HG02840 (cell line): ENCODE measurements around the gene BCAR3.

Source experiments
- ATAC-seq: cut with Tn5 transposase; IDR thresholded peaks from one replicate; pipeline ENCODE4 v1.9.1; 2021; ENCODE audit warnings: mild to moderate bottlenecking, moderate library complexity, moderate number of reproducible peaks; ENCODE audit not compliant: unreplicated experiment, low FRiP score

BCAR3 gene

DNA sequence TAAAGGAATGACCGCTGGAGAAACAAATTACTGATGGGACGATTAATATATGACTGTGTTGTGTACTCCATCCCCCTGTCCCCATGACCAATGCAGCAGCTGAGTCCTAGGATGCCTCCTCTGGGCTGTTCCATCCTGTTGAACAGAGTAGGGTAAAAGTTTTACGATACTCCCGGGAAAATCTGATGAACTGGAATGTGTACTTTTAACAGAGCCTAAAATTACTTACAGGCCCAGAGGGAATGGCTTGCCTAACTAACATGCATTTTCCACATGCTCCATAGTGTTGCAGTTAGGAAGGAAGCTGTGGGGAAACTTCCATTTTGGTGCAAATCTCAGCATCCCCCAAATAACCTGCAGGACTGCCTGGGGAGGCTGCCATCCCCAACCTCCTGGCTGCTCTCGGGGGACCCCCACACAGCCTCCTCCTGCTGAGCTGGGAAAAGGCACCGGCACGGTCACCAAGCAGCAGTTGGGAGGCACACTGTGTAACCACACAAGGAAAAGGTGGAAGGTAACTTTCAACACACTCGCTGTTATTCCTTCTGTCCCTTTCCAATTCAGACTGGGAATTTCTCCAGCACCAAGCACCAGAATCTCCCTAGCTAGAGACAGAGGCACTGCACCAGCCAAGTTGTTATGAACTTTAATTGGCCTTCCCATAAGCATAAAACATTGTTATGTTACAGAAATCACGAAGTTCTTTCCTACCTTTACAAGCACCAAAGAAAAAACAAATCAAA lies 97.2 kb downstream of the BCAR3 start:
- no peak for ATAC-seq

DNA sequence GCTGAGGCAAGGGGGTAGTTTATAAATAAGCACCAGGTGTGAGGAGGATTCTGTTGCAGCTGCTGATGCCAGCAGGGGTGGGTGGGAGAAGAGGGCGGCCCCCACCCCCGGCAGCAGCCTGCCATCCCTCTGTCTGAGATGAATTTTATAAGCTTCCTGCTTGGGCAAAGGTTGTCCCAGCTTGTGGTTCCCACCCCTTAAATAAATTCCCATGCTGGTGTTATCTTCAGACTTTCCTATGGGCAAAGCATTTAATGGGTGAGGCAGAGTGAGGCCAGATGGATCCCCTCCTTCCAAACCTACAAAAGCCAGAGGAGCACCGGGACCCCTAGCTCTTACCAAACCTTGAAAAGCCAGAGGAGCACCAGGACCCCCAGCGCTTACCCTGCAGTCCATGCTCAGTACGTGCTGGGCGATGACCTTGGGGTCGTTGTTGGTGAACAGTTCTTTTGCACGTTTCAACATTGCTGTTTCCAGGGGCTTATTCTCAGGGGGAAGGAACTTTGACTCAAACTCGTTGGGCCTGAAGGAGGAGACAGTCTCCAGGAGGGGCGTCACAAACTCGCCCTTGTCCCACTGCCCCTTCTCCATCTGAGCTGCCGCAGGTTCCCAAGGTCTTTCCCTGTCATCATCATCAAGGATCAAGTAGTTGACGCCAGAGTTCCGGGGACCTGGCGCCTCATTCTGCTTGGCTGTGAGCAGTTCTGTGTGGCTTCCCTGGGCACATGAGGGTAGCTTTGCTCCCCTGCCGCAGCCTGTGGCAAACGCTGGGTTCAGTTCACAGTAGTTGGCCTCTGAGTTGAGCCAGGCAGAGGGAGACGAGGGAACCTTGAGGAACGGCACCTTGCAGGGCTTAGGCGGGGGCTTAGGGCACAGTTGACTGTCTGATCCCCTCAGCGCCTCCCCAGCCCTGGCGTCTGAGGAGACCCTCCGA lies 99.5 kb downstream of the BCAR3 start:
- no peak for ATAC-seq

DNA sequence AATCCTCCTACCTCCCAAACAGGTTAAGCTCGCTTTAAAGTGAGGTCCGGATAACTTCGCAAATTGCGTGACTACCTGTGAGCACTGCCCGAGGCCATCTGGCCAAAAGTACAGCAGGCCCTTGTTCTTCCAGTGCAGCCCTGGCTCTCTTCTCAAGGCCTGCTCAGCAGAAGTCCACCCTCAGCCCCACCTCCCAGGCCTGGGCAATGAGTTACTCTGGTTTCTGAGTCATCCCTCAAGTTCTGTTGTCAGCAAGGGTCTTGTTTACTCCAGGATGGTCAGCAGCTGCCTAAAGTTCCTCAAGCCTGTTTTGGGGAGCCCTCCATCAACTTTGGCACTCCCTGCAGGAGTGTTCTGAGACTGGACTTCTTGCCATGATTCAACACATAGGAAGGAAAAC lies 101.7 kb downstream of the BCAR3 start:
- no peak for ATAC-seq

DNA sequence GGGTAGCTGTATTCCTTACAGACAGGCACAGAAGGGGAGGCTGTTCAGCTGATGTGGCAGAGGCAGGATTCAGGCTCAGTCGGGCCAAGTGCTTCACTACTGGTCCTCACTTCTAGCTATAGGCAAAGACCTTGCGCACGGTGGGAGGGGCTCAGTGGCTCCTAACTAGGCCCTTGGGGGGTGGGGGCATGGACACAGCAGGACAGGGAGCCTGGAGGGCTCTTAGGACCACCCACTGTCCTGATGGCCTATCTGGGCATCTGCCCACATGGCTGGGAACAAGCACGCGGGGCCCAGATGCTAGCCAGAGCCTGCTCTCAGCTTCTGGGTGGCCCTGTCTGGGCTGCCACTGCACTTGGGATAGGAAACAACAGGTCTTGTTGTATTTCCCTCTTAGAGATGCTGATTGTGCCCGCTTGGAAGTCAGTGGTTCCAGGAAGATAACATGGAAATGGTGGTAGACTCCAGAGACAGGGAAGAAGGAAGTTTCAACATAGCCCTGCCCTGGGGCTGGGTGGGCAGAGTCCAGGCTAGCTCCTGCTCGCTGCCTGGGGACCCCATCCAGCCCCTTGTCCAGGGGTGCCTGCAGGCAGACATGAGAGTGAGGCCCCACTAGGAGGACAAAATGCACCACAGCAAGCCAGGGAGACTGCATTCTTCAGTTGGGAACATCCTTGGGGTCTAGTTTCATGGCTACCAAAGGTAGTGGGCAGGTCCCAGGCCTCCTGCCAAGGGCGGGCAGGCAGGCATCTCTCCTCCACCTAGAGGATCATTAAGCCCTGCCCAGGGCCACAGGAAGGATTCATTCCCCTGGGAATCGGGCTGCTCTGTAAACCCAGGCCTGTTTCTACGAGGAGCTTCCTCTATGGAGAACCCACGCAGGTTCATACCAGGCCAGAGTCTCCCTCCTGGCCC lies 102.5 kb downstream of the BCAR3 start:
- no peak for ATAC-seq

DNA sequence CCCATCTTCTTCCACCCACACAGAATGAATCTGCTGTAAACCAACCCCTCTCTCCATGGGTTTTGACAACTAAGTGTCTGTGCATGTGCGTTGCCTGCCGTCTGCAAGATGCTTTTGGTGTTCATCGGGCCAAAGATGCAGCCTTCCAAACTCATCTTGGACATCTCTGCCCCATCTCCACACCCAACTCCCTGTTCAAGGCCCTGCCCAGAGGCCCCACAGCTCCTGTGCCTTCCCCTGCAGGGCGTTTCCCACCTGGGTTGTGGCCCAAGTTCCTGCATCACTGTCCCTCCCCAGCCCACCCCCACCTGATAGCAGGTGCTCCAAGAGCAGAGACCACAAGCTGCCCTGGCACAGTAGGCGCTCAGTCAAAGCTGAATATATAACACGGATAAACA lies 103.2 kb downstream of the BCAR3 start:
- ATAC-seq, result no peak

DNA sequence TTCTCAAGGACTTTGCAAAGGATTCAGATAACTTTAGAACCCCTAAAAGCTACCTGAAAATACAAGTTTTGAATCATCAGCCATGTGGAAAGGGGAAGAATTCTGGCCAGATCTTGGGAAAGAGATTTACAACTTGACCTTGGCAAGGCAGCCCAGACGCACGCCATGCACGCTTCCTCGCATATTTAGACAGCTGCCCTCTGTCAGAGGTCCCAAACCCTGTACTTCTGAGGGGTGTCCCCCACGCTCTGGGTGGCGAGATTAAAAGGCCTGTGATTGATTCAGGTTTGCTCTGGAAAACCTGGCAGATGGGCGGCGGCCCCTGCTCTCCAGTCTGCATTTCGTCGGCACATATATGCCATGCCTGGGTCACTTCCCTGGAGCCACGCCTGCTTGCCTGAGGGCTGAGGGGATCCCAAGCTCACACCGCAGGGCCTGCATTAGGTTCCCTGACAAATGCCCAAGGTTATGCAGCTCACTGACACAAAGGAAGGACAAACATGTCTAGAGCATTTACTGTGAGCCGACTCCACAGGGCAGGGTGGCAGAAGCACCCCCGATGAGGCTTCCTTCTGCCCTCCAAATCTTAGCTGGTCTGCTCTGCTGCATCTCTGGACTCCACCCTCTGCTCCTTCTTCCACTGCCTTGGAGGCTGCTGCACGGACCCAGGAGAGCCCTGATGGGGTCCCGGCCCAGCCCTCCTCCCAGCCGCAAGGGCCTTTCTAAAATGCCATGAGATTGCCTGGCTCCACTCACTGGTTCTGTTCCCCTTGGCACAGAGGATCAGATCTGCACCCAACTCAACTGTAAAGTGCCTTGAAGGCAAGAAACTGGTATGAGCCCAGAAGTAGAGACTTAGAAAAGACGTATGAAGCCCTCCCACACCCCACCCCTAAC lies 103.9 kb downstream of the BCAR3 start:
- no peak for ATAC-seq

DNA sequence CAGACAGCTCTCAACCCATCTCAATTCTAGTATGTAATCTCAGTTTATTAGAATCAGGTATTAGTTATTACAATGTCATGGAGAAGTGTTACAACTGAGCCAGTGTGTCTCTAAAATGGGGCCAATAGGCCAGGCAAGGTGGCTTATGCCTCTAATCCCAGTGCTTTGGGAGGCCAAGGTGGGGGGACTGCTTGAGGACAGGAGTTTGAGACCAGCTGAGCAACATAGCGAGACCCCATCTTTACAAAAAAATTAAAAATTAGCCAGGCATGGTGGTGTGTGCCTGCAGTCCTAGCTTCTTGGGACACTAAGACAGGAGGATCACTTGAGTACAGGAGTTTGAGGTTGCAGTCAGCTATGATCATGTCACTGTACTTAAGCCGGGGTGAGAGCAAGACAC lies 104.9 kb downstream of the BCAR3 start:
- no peak for ATAC-seq

DNA sequence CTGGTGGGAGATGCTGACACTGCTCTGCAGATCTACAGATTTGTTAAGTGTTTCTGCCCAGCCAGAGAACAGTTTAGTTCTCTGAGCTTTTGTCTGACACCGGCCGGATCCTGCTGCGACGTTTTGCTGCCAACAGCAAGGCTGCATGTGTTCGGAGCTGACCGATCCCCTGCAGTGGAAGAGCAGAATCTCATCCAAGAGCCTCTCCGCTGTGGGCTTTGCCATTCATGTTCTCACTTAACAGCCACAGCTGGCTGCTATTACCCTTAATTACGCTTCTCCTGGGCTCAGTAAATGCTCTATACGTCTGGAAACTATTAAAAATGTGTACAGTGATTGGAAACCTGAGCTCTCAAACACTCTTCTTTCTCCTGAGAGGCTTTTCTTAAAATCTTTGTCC lies 105.3 kb downstream of the BCAR3 start:
- no peak for ATAC-seq

DNA sequence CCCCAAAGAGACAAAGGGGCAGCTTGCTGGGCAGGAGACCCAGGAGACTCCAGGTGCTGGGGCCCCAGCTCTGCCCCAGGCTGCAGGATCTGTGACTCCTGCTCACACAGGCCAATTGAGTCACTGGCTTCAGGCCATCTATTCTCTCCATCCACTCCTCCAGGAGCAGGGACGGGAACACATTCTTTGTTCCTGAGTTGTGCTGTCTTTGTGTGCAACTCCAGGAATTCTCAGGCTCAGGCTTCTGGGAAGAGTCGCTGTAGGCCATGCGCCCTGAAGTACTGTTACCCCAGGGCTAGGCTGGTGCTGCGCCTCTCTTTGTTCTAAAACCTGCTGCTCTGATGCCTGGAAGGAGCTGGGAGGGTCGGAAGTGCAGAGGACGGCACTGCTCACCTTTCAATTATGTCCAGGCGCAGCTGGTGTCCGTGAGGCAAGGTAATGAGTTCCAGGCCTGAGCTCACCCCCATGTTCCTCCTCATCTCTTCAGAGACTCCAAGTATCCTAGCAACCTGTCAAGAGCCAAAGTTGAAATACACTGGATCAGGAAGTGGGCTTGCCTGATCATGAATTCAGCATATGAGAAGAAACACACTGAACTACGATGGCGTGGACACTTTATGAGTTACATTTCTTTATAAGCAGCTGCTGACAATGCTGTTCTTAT lies 105.9 kb downstream of the BCAR3 start:
- ATAC-seq, result no peak

DNA sequence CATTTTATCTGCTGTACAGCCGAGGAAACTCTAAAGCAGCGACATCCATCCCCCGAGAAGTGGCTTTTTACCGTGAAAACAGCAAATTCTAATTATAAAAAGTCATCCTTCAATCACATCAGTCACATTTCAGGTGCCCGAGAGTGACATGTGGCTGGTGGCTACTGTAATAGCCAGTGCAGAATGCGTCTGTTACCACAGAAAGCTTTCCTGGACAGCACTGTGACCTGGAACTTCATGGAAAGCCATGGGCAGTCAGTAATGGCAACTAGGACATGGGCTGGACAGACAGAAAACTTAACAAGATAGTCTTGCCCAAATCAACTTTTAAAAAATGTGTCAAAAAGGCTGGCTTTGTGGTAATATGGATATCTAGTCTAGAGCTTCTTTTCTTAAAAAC lies 106.6 kb downstream of the BCAR3 start:
- no peak for ATAC-seq

DNA sequence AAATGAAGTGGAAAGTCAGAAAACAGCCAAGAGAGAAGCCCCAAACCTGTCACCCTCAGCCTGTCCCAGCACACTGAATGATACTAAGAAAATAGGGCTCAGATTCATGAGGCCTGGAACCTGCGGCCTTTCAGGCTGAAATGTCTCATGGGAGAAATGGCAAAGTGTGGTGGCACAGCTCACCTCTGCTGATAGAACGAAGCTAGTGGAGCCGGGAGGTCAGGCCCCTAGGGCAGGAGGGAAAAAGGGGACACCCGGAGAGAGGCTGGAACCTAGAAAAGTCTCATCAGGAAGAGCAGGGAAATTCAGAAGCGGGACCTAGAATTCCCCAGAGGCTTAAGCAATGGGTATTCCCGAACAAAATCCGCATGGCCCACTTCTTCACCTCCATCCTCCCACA lies 107.1 kb downstream of the BCAR3 start:
- no peak for ATAC-seq

DNA sequence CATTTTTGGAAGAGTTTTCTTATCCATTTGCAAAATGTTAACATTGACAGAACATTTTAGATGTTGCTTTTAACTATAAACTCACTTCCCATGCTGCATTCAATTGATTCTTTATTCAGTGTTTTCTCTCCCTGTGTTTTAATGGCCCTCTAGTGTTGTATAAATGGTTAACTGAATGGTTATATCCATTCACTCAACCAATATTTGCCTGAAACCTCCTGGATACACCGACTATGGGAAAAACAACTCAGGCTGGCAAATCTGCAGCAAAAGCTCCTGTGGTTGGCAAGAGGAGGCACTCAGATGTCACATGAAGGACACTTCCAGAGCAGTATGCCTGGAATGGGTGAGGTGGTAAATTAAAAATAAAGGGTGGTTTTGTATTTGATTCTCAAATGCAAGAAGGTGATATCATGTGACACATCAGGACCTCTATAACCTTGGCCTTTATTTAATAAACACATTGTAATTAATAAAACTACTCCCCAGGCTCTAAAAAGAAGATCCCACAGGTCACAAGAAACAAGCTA lies 107.6 kb downstream of the BCAR3 start:
- ATAC-seq, result no peak

DNA sequence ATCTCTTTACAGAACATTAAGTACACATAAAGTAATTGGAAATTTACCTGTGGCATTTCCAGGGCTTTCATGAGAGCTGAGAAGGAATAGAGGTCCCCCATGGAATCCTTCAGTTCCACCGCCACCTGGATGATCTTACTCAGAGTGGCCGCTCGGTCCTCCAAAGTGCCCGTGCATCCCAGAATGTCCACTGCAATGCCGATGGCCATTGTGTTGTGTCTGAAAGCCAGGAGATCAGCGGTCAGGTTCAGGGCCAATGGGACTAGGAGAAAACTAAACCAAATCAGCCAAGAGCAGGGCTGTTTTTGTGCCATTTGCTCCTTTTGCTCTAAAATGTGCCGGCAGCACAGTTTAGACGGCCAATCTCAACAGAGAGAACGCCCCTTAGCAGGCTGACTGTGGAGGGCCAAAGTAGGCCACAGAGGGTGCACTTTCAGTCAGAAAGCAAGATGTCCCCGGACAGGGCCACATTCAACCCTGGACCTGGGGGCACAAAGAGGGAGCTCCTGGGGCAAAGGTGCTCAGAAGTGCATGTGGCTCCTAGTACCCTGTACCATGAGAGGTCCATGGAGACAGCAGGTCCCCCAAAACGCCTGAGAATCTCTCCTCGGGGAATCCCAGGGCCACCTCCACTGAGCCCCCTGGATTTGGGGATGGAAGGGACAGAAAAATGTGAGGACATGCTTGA lies 109.9 kb downstream of the BCAR3 start:
- ATAC-seq, result no peak

DNA sequence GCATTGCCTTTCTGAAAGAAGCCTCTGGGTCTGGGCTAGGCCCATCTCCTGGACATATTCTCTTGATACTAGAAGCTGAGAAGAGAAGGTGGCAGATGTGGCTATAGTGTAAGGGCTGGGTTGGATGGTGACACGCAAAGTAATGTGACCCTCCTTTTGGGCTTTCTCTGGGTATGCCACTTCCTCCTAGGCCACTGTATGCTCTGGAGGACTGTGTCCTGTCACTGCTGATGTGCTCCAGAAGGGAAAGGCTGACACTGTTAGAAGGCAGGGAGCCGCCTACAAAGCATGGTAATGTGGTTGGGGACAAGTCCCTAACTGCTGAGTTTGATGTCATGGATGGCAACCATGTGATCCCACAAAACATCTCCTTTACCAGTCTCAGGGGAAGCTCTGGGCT lies 112.1 kb downstream of the BCAR3 start:
- ATAC-seq, result no peak

DNA sequence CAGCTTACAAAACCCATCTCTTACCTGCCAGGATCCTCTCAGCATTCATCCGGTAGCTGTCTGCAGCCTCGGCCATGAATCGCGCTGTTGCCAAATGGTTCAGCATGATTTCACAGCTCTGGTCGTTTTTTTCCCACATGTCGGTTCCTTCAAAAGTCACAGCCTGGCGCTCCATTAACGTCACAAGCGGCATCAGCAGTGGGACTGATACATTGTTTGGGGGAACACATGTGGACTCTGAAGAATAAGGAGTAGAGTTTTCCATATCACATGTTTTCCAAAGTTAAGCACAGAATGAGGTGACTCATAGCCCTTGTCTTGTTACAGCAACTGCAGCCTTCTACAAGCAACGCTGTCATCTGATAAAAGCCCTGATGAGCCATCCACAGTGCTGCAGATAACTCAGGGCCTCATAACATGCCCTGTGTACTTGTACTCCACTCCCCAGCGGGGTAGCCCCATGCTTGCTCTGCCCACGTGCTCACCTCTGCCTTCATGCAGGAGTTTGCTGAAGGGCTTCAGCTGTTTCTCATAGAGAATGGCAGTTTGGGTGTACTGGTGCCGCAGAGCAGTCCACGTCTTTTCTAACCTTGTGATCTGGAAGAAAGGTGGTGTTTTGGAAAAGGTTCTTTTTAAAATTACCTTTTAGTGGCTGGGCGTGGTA lies 114.2 kb downstream of the BCAR3 start:
- no peak for ATAC-seq

DNA sequence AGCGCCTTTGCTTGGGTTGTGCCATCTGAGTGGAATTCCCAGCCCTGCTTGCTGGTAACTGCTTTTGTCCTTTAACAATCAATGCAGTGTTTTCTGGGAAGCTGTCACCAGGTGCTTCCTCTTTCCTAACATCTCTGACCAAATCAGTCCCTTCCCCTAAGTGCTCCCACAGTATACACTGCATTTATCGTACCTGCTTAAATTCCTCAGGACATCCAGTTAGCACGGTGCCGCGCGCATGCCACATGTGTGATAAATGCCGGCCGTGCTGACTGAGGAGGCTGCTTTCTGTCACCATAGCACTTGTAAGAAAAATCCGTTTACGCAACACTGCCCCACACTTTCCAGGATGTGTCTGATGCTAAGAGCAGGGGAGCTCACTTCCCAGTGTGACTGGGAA lies 115.4 kb downstream of the BCAR3 start:
- ATAC-seq, result no peak

DNA sequence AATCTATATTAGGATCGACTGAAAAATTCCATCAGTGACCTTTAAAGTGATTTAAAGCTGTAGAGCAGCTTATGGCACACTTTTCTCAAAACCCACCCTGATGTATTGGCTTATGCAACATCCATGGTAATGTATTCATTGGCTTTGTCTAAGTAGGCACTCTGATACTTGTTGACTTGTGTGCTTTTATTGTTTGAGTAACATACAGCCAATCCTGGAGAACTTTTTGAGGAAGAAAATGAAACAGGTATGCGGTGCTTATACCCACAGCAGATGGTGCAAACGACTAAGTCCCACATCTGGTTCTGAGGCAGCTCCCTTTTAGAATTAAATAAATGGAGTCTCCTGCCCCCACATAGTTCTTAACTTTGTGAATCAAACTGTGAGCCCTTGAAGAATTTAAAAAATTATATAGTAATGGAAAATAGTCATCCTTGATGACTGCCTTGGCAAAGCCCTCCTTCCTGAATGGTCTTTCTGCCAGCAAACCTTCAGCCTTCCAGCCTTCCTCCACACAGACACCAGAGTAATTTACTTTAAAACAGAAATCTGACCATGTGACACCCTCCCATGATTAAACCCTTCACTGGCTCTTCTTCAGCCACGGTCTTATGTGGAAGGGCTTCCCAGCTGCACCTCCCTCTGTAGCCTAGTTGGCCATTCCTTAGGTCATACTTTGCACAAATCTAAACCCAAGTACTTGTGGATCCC lies 116.0 kb downstream of the BCAR3 start:
- ATAC-seq, result no peak
